GM04504 (cell line): ENCODE data around the gene ABCA7.
"Not testable (repeated sequence)": the region's sequence is repeated elsewhere in the genome, so short reads cannot be mapped to it uniquely, and the experiment has no call there.

Experiments used
- DNase-seq: peaks from one replicate; pipeline ENCODE4 v3.0.0-alpha.2; 2012; ENCODE audit warnings: low read depth

Gene ABCA7

GRCh38 chr19:1016647-1017114 lies 23.2 kb upstream of the ABCA7 start:
- no peak for DNase-seq

GRCh38 chr19:1017115-1017905 lies 22.6 kb upstream of the ABCA7 start:
- DNase-seq: no peak

- DNase-seq: no peak
Observed at GRCh38 chr19:1017906-1018305, 22.0 kb upstream of the ABCA7 start.

- no peak for DNase-seq
Observed at GRCh38 chr19:1018393-1018792, 21.5 kb upstream of the ABCA7 start.

GRCh38 chr19:1018932-1019615 lies 20.8 kb upstream of the ABCA7 start:
- DNase-seq: no peak

GRCh38 chr19:1019616-1019961 lies 20.3 kb upstream of the ABCA7 start:
- DNase-seq: no peak

GRCh38 chr19:1019980-1020867 lies 19.7 kb upstream of the ABCA7 start:
- no peak for DNase-seq

GRCh38 chr19:1020868-1021425 lies 19.0 kb upstream of the ABCA7 start, which contains the start of gene TMEM259:
TSS of gene TMEM259 (minus strand) at chr19:1021123. CDS start at chr19:1020996, 127 bp downstream.
- DNase-seq: peak; percentile 94

- DNase-seq: not testable (repeated sequence)
Observed at GRCh38 chr19:1023883-1024188, 16.1 kb upstream of the ABCA7 start.

GRCh38 chr19:1025080-1025479 lies 14.8 kb upstream of the ABCA7 start:
- not testable (repeated sequence) for DNase-seq

- DNase-seq: no peak
Observed at GRCh38 chr19:1025960-1026782, 13.7 kb upstream of the ABCA7 start, which contains the start of gene CNN2. TSS of gene CNN2 (plus strand) at chr19:1026608. CDS start at chr19:1026662, 54 bp downstream.

- no peak for DNase-seq
Observed at GRCh38 chr19:1026783-1027649, 12.9 kb upstream of the ABCA7 start.

GRCh38 chr19:1027650-1028061 lies 12.3 kb upstream of the ABCA7 start:
- DNase-seq: no peak

GRCh38 chr19:1028062-1028926 lies 11.6 kb upstream of the ABCA7 start:
- peak; percentile 93 for DNase-seq

GRCh38 chr19:1032264-1032867 lies 7.5 kb upstream of the ABCA7 start:
- DNase-seq: no peak

- DNase-seq: no peak
Observed at GRCh38 chr19:1035998-1036621, 3.8 kb upstream of the ABCA7 start.

GRCh38 chr19:1037621-1038064 lies 2.3 kb upstream of the ABCA7 start:
- DNase-seq: no peak

GRCh38 chr19:1038978-1039645 lies 795 bp upstream of the ABCA7 start:
- no peak for DNase-seq
